Hepatic stellate cell (primary cell): ENCODE data around the gene CRYL1.
A peak's percentile ranks its signal among the peaks of the same experiment; 100 is the strongest.

Source experiments
- DNase-seq: peaks from one replicate; pipeline ENCODE4 v3.0.0; 2011; ENCODE audit warnings: low spot score

CRYL1 gene

DNA sequence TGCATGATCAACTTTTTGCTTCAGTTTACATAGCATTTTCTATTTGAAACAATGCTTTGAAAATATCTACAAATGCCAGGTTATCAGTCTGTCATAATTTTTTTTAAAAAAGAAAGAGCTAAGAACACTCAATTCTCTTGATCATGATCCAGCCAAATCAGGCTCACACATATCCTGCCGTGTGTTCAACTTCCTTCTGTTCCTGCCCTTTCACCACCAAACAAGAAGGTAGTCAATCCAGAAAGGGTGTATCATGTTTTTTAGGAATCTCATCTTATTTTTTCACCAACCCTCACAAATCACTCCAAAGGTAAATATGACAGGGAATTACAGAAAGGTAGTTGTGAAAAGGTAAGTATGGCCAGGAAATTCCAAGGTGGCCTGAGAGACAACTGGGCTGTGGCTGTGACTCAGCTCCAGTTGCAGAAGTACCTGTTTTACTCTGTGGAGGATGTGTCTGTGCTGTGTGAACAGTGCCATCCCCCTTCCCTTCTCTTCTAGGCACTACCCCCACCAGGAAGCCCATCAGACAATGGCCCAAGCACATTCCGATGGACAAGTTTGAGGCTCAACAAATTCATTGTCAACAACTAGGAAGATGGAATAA, 154.7 kb downstream of the CRYL1 start:
- no peak for DNase-seq

- DNase-seq = no peak
These were observed 155.7 kb downstream of the CRYL1 start for GRCh38 chr13:20369886-20370361.

DNA sequence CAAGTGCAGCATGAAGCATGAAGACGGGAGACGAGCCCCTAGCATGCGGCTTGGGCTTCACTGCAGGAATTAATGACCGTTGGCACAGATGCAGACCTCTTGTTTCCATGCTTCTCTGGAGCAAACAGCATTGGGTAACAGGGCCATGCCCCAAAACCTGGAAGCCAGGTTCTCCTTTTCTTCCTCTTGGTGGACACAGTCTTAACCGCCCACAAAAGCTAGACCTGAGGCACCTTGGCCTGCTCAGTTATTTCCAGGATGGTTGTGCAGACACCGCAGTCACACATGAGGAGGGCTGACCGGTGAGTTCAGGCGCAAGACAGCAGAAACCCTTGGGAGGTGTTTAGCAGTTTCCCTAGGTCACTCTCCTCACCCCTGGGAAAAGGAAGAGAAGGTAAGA, 159.6 kb downstream of the CRYL1 start:
- DNase-seq = no peak

GRCh38 chr13:20363603-20364002, 162.1 kb downstream of the CRYL1 start:
- DNase-seq = no peak

DNA sequence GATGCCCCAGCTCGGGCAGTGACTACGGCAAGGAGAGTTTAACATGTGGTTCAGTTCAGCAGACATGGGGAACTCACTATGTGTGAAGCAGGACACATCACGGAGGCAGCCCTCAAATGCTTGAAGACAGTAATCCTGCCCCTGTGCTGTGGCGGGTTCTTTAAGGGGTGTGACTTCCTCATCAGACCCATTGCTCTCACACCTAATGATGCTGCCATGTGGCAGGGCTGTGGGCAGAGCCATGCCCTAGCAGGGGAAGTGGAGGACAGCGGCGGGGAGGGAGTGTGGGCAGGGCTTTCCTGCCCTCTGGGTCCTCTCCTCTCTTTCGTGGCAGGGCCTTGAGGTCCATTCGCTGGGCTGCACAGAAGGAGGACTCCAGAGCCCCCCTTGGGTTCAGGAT, 162.5 kb downstream of the CRYL1 start:
- DNase-seq = no peak

GRCh38 chr13:20362484-20363041, 163.1 kb downstream of the CRYL1 start:
- no peak for DNase-seq

DNA sequence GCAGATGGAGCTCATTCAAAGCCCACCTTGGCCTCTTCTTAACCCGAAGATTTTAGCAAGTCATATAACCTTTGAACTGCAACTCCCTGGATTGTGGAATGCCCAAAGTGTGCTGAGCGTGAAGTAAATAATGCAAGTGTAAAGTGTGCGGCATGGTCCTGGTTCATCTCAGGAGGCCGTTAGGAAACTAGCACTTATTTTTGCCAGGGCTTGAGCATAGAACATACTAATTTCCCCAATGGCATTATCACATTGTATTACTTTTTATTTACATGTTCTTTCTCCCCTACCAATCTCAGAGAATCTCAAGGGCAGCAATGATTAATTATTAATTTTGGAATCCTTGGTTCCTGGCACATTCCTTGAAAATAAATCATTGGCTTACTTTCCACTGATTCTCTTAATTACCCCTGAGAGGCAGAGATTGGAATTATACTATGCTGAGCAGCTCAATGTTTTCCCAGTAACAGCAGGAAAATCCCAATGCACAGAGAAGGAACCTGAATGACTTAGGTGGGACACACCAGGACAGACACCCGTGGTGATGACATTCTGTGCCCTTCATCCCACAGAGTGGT, 164.7 kb downstream of the CRYL1 start:
- no peak for DNase-seq

DNA sequence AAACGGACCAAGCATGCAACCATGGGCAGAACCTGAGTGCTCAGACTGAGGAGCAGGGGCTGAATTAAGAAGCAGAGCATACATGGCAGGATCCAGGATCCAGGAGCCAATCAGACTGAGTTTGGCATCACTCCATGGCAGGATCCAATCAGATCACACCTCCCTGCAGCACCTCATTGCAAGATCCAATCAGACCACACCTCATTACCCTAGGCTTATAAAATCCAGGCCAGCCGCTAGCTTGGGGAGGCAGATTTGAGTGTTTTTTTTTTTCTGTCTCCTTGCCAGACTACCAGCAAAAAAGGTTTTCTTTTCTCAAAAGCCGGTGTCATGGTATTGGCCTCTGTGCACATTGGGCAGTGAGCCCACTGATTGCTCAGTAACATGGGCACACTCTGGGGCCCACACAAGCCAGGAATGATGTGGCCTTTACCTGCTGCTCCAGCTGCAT, 165.6 kb downstream of the CRYL1 start:
- no peak for DNase-seq

DNA sequence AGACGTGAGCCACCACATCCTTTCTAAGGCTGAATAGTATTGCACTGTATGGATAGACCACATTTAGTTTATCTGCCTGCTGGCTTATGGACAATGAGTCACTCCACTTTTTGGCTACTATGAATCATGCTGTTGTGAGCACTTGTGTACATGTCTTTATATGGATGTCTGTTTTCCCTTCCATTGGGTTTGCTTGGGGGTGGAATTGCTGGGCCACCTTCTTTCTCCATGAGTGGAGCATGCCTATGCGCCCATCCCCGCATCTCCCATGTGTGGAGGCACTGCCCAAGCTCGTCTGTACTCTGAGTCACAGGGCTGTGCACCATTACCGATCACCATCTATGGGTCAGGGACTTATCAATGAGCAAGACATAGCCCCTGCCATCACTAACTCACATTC, 166.3 kb downstream of the CRYL1 start:
- peak; percentile 56 for DNase-seq

DNA sequence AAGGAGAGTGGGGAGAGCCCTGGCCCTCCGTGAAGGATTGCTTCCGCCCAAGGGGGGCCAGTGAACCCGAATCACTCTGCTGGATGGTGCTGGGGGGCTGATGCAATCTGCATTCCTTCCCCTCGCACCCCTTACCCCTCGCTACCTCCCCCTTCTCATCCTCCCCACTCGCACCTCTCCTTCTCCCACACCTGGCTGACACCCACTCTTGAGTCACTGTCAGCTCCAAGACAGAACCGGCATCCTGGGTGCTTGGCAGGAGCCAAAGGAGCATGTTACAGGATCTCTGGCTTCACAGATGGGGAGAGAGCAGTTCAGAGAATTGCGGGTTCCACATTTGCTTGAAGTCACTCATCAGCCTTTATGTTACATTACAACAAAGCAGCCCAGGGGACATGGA, 167.6 kb downstream of the CRYL1 start:
- DNase-seq = no peak

GRCh38 chr13:20356444-20356843, 169.2 kb downstream of the CRYL1 start:
- DNase-seq = no peak

DNA sequence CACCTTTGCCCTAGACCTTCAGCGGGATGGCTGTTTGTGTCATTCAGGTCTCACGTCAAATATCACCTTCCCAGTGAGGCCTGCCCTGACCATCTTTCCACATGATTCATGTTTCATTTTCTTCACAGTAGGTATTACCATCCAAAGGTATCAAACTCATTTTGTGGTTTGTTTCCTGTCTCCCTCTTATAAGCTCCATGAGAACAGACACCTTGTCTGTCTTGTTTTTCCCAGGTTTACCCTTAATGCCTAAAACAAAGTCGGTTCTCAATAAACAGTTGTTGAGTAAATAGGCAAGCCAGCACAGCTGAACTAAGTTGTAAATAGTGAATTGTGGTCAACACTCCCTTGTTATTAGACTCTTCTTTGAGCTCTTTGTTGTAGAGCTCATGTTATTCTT, 170.9 kb downstream of the CRYL1 start:
- DNase-seq = no peak

GRCh38 chr13:20353973-20354372, 171.7 kb downstream of the CRYL1 start:
- no peak for DNase-seq
